HL-60 (cell line): ENCODE measurements around the gene SLC66A3.

ENCODE experiments used
- GABPA ChIP-seq: IDR thresholded peaks from 2 replicates; pipeline ENCODE4 v1.6.1; 2012; ENCODE audit warnings: low read depth
- POLR2AphosphoS5 ChIP-seq: IDR thresholded peaks from 2 replicates; pipeline ENCODE4 v1.6.1; 2012; ENCODE audit warnings: low read depth
- REST ChIP-seq: IDR thresholded peaks from 2 replicates; pipeline ENCODE4 v1.6.1; 2012; ENCODE audit warnings: low read depth; ENCODE audit not compliant: insufficient replicate concordance
- TF ChIP-seq, protein P1 (sequence below): IDR thresholded peaks from one replicate; pipeline ENCODE4 v1.5.1; 2011; ENCODE audit warnings: low read length, control low read depth, inconsistent platforms; ENCODE audit not compliant: insufficient read depth

DNA sequence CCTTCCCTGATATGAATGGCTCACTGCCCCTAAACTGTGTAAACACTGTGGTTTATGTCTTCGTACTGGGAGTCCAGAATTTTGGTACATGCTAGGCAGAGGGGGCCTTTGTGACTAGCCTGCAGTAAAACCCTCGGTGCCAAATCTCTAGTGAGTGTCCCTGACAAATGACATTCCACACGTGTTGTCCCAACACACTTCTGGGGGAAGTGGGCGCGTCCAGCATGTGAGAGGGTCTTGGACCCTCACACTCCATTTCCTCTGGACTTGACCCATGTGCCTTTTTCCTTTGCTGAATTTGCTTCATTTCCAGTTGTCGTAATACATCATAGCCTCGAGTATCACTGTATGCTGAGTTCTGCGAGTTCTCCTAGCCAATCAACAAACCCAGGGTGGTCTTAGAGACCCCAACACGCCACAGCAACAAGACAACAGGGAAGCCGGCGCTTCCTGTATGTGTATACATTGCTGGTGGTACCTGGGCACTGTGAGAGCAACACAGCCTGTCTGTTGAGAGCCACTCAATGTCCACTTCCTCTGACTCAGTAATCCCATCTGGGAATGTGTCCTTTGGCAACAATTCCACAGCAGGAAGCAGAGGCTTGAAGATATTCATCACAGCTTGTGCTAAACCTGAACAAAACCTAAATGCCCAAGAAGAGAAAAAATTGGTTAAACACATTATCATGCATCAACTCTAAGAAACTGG, 26.9 kb upstream of the SLC66A3 start:
- TF ChIP-seq POLR2AphosphoS5 (no peak), GABPA (no peak), REST (no peak)
- TF ChIP-seq, protein P1, sequence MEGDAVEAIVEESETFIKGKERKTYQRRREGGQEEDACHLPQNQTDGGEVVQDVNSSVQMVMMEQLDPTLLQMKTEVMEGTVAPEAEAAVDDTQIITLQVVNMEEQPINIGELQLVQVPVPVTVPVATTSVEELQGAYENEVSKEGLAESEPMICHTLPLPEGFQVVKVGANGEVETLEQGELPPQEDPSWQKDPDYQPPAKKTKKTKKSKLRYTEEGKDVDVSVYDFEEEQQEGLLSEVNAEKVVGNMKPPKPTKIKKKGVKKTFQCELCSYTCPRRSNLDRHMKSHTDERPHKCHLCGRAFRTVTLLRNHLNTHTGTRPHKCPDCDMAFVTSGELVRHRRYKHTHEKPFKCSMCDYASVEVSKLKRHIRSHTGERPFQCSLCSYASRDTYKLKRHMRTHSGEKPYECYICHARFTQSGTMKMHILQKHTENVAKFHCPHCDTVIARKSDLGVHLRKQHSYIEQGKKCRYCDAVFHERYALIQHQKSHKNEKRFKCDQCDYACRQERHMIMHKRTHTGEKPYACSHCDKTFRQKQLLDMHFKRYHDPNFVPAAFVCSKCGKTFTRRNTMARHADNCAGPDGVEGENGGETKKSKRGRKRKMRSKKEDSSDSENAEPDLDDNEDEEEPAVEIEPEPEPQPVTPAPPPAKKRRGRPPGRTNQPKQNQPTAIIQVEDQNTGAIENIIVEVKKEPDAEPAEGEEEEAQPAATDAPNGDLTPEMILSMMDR = no peak
